Thoracic aorta (tissue), 2 donors: ENCODE results near the gene RGS5. TPM values are rescaled to one million over a fixed set of nuclear protein-coding genes. Genes with fewer than 3 reads are reported as not detected.
"Not testable (repeated sequence)": the region's sequence is repeated elsewhere in the genome, so short reads cannot be mapped to it uniquely, and the experiment has no call there.

Experiments used
- ATAC-seq: fragments of 150-250 bp; one replicate; pipeline ENCODE4 v1.8.0; 2017; ENCODE audit warnings: low read depth; ENCODE audit not compliant: insufficient number of reproducible peaks, low FRiP score
- DNase-seq: peaks from one replicate; pipeline ENCODE4 v3.0.0-alpha.2; 2020; ENCODE audit warnings: low spot score
- H3K27ac ChIP-seq, 2 donors: fragments of 200-600 bp; sonication (generic); 1 replicate in 1 of 2; 2 replicates in 1 of 2; pipeline ENCODE4 v1.5.1; 2016; ENCODE audit warnings: mild to moderate bottlenecking in 2 of 2, moderate library complexity in 2 of 2
- H3K27me3 ChIP-seq: fragments of 200-600 bp; sonication (generic); replicated peaks from 2 replicates; pipeline ENCODE4 v1.6.0; 2016; ENCODE audit warnings: mild to moderate bottlenecking; ENCODE audit not compliant: insufficient read depth
- H3K36me3 ChIP-seq: fragments of 200-600 bp; sonication (generic); one replicate; pipeline ENCODE4 v1.5.1; 2016
- H3K4me1 ChIP-seq, 2 donors: fragments of 200-600 bp; sonication (generic); 1 replicate in 1 of 2; 2 replicates in 1 of 2; pipeline versions ENCODE4 v1.5.1 to v1.6.0; 2016; ENCODE audit warnings: low read depth in 2 of 2, mild to moderate bottlenecking in 1 of 2; ENCODE audit not compliant: control insufficient read depth in 1 of 2
- H3K4me3 ChIP-seq: fragments of 200-600 bp; sonication (generic); 2 replicates; pipeline ENCODE4 v1.5.1; 2016; ENCODE audit warnings: mild to moderate bottlenecking
- H3K9me3 ChIP-seq: fragments of 200-600 bp; sonication (generic); 2 replicates; pipeline ENCODE4 v1.5.1; 2016
- total RNA-seq, 2 donors: library from RNA; depleted of rRNA; stranded (reverse); fragments of >200 nt; gene quantifications; one replicate each; pipeline versions ENCODE4 v1.1.0 to v1.2.3, GENCODE V29; 2016
- TF ChIP-seq, protein P1 (sequence below): fragments of 200-600 bp; sonication (generic); IDR thresholded peaks from one replicate; pipeline ENCODE4 v1.5.1; 2019; ENCODE audit warnings: antibody characterized with exemption

Gene RGS5, protein sequence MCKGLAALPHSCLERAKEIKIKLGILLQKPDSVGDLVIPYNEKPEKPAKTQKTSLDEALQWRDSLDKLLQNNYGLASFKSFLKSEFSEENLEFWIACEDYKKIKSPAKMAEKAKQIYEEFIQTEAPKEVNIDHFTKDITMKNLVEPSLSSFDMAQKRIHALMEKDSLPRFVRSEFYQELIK
- 1,000 to 10,000 TPM; 1,210 to 1,385 TPM for total RNA-seq

DNA sequence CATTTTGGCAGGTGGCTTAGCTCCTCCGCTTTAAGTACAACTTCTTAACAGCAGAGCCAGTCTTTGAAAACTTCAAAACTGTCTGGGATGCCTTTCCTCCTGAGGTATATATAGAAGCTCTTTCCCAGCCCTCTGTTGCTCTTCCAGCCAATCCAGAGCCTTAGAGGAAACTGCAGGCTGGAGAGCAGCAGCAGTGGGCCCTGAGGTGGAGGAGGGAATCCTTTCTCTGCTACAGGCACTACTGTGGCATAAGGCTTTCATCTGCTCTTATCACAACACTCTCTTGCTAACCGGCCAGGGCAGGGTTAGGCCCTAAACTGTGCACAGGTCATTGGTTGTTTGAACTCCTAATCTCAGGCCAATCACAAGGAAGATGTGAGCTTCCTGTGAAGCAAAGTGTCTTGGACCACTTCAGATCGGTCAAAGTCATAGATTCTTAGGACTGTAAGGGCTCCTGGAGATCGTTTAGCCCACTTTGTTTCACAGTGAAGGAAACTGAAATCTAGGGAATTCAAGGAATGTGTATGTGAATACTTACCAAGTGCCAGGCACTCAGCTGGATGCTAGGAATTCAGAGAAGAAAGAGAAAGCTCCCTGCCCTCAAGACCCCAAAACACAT, at the start of gene RGS5:
RGS5 (minus strand) TSS at position 84 of the 619 bp plus-strand sequence; CDS start at position 3, 81 bp downstream.
- Histone ChIP-seq H3K9me3 (no peaks in the 10 kb centered on the region), H3K36me3 (no peaks in the 10 kb centered on the region), H3K27ac (peak within 1 kb of the TSS; percentile 81 to 87), H3K4me3 (peak within 1 kb of the TSS; percentile 81), H3K27me3 (no peaks in the 10 kb centered on the region), H3K4me1 (peaks cover 0 to 34% of the 10 kb centered on the region in 2 donors)
- DNase-seq (no peak), ATAC-seq (peak; percentile 91)
- TF ChIP-seq, protein P1, sequence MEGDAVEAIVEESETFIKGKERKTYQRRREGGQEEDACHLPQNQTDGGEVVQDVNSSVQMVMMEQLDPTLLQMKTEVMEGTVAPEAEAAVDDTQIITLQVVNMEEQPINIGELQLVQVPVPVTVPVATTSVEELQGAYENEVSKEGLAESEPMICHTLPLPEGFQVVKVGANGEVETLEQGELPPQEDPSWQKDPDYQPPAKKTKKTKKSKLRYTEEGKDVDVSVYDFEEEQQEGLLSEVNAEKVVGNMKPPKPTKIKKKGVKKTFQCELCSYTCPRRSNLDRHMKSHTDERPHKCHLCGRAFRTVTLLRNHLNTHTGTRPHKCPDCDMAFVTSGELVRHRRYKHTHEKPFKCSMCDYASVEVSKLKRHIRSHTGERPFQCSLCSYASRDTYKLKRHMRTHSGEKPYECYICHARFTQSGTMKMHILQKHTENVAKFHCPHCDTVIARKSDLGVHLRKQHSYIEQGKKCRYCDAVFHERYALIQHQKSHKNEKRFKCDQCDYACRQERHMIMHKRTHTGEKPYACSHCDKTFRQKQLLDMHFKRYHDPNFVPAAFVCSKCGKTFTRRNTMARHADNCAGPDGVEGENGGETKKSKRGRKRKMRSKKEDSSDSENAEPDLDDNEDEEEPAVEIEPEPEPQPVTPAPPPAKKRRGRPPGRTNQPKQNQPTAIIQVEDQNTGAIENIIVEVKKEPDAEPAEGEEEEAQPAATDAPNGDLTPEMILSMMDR = no peak

DNA sequence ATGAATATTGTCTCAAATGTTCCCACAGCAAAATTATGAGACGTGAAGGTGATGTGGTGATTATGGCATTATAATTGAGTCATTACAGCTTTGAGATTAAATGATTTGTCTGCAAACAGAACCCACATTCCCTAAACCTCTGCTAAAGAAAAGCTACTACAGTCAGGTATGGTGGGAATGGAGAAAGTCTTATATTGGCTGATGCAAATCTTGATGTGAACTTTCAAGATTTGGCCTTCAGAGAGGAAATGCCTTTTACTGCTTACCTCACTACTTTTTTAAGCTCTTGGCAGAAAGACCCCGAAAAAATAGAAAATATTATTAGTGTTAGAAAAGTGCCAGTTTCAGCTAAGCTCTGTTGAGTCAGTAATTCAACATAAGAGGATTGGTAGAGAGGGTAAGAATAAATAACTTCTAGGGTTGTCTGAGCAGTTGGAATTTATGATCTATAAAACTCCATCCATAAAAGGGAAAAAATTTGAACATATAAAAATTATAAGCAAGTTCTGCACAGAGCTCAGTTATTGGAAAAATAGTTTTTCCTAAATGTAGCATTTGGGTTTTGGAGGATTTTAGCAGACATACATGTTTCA, 47.8 kb upstream of the RGS5 start:
- Histone ChIP-seq H3K27ac (peak overlapping the region; percentile 90 to 95), H3K36me3 (no peaks in the 10 kb centered on the region), H3K4me1 (peaks cover 19 to 32% of the 10 kb centered on the region in 2 donors), H3K4me3 (peak overlapping the region; percentile 27), H3K27me3 (no peaks in the 10 kb centered on the region), H3K9me3 (no peaks in the 10 kb centered on the region)
- DNase-seq (no peak), ATAC-seq (peak; percentile 82)
- TF ChIP-seq, protein P1 = no peak

DNA sequence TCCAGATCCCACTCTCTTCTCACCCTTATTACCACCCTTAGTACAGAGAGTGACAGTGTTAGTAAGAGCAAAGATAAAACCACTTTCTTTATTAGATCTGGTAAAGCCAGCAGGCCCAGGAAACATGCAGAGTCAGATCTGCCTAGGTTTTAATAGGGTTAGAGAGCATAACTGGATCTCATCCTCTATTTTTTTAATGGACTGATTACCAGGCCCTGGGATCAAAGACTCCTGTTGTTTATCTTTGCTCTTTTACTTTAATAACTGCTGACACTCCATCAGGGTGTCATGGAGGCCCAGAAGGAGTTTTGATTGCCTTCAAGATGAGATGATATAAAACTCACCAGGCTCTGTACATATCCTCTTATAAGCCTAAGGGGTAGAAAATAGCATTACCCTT, 45.3 kb upstream of the RGS5 start:
- TF ChIP-seq, protein P1 = no peak
- DNase-seq (no peak), ATAC-seq (no peak)
- Histone ChIP-seq H3K4me1 (peaks cover 28 to 51% of the 10 kb centered on the region in 2 donors), H3K27me3 (no peaks in the 10 kb centered on the region), H3K9me3 (no peaks in the 10 kb centered on the region), H3K36me3 (no peaks in the 10 kb centered on the region), H3K27ac (peak overlapping the region; percentile 90 to 95), H3K4me3 (no peak overlapping the region)

DNA sequence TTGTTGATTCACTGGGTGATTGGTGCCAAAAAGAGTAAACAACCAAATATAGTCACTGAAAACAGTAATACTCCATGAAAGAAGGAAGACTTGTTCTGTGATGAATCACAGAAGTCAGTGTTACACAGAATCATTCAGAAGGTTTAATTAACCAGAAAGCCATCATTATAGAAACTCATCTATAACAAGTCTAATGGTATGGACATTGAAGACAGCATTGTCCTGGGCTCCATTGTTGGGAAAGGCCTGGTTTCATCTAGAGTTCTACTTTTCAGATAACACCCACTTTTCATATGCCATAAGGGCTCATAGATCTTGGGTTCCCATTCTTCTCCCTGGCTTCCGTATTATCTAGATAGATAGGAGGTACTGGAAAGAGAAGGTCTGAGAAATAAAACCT, 41.9 kb upstream of the RGS5 start:
- not testable (repeated sequence) for ATAC-seq, H3K36me3 ChIP-seq, H3K27me3 ChIP-seq, H3K4me3 ChIP-seq, DNase-seq, H3K9me3 ChIP-seq
- Histone ChIP-seq H3K27ac (peak overlapping the region; percentile 29 to 48), H3K4me1 (peaks cover 14 to 34% of the 10 kb centered on the region in 2 donors)

DNA sequence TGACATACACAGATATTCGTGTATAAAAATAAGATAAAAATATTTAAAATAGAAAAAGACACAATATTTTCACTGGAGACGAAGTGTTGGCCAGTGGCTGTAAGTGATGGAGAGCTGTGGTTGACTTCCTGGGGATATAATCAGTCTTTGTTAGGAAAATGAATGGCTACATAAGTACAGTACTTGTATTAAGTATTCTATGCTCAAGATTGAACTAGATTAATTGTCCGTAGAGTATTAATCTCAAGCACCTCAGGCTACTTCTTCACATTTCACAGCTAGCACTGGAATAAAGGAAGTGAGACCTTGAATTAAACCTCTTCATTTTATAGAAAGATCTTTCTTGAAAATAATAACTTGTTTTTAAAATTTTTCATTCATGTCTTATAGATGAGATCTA, 39.0 kb upstream of the RGS5 start:
- Histone ChIP-seq H3K4me3 (no peak overlapping the region), H3K36me3 (no peaks in the 10 kb centered on the region), H3K4me1 (peaks cover 10 to 26% of the 10 kb centered on the region in 2 donors), H3K9me3 (no peaks in the 10 kb centered on the region), H3K27ac (no peak overlapping the region), H3K27me3 (no peaks in the 10 kb centered on the region)
- ATAC-seq = no peak
- DNase-seq = no peak
- TF ChIP-seq, protein P1 = no peak
